Activated CD4-positive, alpha-beta T cell treated with anti-CD3 and anti-CD28 coated beads, Interleukin-2, amount 10 ng/mL, durations not matched to agents 24 days and 14 days (primary cell): ENCODE data around the gene MYH15. TPM values are rescaled to one million over a fixed set of nuclear protein-coding genes. Genes with fewer than 3 reads are reported as not detected.

Experiments used
- DNase-seq: peaks from one replicate; pipeline ENCODE4 v3.0.0; 2022
- H3K27ac Mint-ChIP-seq: one replicate; pipeline ENCODE4 v1.8.0; 2022; ENCODE audit warnings: mild to moderate bottlenecking, mixed read lengths
- H3K27me3 Mint-ChIP-seq: one replicate; pipeline ENCODE4 v1.8.0; 2022; ENCODE audit warnings: mixed read lengths
- H3K36me3 Mint-ChIP-seq: one replicate; pipeline ENCODE4 v1.8.0; 2022; ENCODE audit warnings: low read depth, mild to moderate bottlenecking, mixed read lengths
- H3K4me1 Mint-ChIP-seq: one replicate; pipeline ENCODE4 v1.8.0; 2021; ENCODE audit warnings: mixed read lengths
- H3K4me3 Mint-ChIP-seq: one replicate; pipeline ENCODE4 v1.8.0; 2022; ENCODE audit warnings: mild to moderate bottlenecking, moderate library complexity, mixed read lengths
- H3K9me3 Mint-ChIP-seq: one replicate; pipeline ENCODE4 v1.8.0; 2021; ENCODE audit warnings: mixed read lengths
- intact Hi-C: fragments of 100-400 bp; cut with micrococcal nuclease; formaldehyde crosslinking; loops from one replicate; pipeline ENCODE4 v1.15.1; 2023
- total RNA-seq: library from RNA; stranded (reverse); gene quantifications from 2 replicates; pipeline ENCODE4 v1.2.3, GENCODE V29; 2022

MYH15 gene
- total RNA-seq, 1 donor from 2014 or later = 0.12 TPM

DNA sequence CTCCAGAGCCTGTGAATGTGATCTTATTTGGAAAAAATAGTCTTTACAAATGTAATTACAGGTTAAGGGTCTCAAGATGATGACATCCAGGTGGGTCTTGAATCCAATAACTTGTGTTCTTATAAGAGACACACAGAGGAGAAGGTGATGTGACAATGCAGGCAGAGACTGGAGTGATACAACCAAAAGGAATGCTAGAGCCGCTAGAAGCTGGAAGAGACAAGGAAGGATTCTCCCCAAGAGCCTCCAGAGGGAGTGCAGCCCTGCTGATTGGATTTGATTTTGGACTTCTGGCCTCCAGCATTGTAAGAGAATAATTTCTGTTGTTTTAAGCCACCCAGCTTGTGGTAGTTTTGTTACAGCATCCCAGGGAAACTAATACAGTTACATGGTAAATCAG, 9.7 kb downstream of the MYH15 start:
- H3K4me1 Mint-ChIP-seq = no peaks in the 10 kb centered on the region
- H3K27ac Mint-ChIP-seq = no peak overlapping the region
- no peaks in the 10 kb centered on the region for H3K9me3 Mint-ChIP-seq
- no peak for DNase-seq
- no peak overlapping the region for H3K4me3 Mint-ChIP-seq
- no peaks in the 10 kb centered on the region for H3K36me3 Mint-ChIP-seq
- H3K27me3 Mint-ChIP-seq = peaks cover 4% of the 10 kb centered on the region
- intact Hi-C loops = no loop called here

DNA sequence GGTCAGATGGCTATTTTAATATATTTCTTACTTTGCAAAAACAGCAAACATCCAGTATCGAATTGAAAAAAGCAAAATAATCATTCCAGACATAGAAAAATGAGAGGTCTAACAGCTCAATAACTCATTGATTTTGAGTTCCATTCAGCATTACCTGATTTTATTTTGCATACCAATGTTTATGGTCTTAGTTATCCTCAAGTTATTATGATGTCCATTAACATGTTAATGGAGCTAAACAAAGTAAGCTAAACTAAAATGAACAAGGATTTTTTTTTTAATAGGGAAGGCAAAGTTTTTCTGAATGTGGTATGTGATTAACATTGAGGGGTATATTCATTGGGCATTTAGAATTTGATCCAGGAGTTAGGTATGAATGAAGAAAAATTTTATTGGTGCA, 13.1 kb downstream of the MYH15 start:
- intact Hi-C loops = no loop called here
- Mint-ChIP-seq H3K9me3 (no peaks in the 10 kb centered on the region), H3K27ac (no peak overlapping the region), H3K4me3 (no peak overlapping the region), H3K4me1 (no peaks in the 10 kb centered on the region), H3K27me3 (no peaks in the 10 kb centered on the region), H3K36me3 (no peaks in the 10 kb centered on the region)
- DNase-seq = no peak

DNA sequence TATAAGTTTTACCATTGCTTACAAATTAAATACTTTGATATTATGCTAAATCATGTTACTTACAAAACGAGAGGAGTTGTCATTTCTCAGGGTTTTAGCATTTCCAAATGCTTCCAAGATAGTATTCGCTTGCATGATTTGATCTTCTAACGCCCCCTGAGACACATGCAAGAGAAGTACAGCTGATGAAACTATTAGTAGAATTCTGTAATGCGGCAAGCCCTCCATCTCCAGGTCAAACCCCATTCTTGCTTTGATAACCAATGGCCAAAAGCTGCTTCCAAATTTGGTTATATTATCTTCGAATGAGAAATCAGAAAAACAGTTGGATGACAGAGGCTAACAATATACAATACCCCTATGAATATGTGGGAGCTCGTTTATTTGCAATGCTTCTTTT, 14.7 kb downstream of the MYH15 start:
- H3K9me3 Mint-ChIP-seq = no peaks in the 10 kb centered on the region
- H3K36me3 Mint-ChIP-seq = no peaks in the 10 kb centered on the region
- no peak overlapping the region for H3K27ac Mint-ChIP-seq
- intact Hi-C loops = no loop called here
- no peak for DNase-seq
- no peak overlapping the region for H3K4me3 Mint-ChIP-seq
- no peaks in the 10 kb centered on the region for H3K4me1 Mint-ChIP-seq
- peaks cover 6% of the 10 kb centered on the region for H3K27me3 Mint-ChIP-seq

DNA sequence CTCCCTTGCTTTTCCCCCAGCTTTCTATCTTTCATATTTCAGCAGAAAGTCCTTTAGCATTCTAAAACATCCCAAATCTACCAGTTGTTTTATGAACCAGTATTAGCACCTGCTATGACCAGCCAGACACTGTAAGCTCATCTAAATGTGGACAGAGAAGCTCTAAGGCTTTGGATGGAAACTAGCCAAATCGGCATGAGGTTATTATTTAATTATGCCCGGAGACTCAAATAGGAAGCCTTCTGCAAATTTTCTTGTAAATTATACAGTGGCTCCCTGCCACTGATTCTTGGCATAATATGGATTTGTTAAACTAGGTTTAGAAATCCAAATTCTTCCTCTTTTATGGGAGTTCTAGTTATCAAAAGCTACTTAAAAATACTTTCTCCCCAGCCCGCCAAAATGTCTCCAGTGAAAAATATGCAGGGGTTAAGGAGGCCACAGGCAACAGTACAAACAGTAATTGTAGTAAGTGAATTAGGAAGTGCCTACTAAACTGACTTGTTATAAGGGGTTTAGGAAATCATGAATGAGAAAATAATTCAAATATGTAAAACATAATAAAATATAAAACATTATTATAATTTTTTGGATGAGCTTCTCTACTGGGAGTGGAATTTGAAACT, 15.4 kb downstream of the MYH15 start:
- intact Hi-C loops = loop anchor here (5.0 kb wide), 1 partner anchor 37 kb away; no protein-coding TSS in a partner anchor
- H3K36me3 Mint-ChIP-seq = no peaks in the 10 kb centered on the region
- H3K27me3 Mint-ChIP-seq = peaks cover 6% of the 10 kb centered on the region
- DNase-seq = no peak
- no peak overlapping the region for H3K27ac Mint-ChIP-seq
- H3K4me3 Mint-ChIP-seq = no peak overlapping the region
- no peaks in the 10 kb centered on the region for H3K9me3 Mint-ChIP-seq
- no peaks in the 10 kb centered on the region for H3K4me1 Mint-ChIP-seq

DNA sequence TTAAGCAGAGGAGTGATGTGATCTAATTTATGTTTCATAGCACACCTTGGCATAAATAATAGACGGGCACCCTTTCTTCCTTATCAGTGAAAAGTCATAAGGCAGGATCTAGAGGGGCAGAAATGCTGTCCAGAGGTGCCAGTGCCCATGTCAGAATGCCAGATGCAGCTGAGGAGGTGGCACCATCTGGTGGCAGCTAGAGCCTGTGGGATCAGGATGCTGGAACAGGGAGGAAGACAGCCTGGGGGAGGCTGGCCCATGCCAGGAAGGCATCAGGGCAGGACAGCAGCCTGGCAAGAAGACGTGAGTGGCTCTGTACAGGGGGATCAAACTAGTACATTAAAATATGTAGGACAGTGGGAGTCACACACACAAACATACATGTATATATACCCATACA, 16.5 kb downstream of the MYH15 start:
- H3K4me3 Mint-ChIP-seq = no peak overlapping the region
- intact Hi-C loops = loop anchor here (5.0 kb wide), 1 partner anchor 38 kb away; no protein-coding TSS in a partner anchor
- H3K4me1 Mint-ChIP-seq = peaks cover 2% of the 10 kb centered on the region
- no peak overlapping the region for H3K27ac Mint-ChIP-seq
- peaks cover 6% of the 10 kb centered on the region for H3K27me3 Mint-ChIP-seq
- no peaks in the 10 kb centered on the region for H3K36me3 Mint-ChIP-seq
- DNase-seq = no peak
- H3K9me3 Mint-ChIP-seq = no peaks in the 10 kb centered on the region

DNA sequence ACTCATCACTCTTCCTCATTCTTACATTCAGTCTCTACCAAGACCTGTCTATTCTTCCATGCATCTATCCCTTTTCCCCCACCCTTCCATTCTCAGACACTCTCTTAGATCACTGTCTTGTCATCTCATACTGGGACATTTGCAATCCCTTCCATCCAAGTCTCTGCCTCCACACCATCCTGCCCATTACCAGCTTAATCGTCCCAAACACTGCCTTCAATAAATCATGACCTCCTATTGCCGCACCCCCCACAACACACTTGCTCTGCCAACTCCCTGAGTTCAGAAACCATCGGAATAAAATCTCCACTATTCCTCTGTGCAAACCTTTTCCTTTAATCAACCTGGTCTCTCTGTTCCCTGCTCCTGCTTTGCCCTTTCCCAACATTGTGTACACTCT, 18.9 kb downstream of the MYH15 start:
- Mint-ChIP-seq H3K27me3 (peaks cover 10% of the 10 kb centered on the region), H3K9me3 (no peaks in the 10 kb centered on the region), H3K4me3 (no peak overlapping the region), H3K4me1 (peaks cover 2% of the 10 kb centered on the region), H3K27ac (no peak overlapping the region), H3K36me3 (no peaks in the 10 kb centered on the region)
- DNase-seq = no peak
- intact Hi-C loops = loop anchor here (5.0 kb wide), 1 partner anchor 41 kb away; no protein-coding TSS in a partner anchor

DNA sequence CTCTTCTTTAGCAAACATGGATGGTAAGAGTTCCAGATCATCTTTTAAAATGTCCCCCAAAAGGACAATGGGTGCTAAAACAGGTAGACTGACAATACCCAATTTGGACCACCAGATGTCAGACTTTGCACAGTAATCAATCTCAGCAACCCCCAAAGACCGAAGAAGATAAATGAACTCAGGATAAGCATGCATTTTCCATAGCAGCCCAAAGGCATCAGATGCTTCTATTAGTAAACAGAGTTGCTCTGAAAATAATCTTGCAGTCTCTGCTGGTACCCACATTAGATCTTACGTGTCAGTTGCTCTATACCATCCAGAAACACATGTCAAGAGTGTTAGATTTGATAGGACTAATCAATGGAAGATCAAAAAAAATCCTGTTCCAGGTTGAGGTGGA, 20.6 kb downstream of the MYH15 start:
- intact Hi-C loops = loop anchor here (1.0 to 5.0 kb wide), 6 partner anchors 43 to 593 kb away; no protein-coding TSS in a partner anchor
- no peaks in the 10 kb centered on the region for H3K36me3 Mint-ChIP-seq
- H3K4me3 Mint-ChIP-seq = no peak overlapping the region
- no peak overlapping the region for H3K27ac Mint-ChIP-seq
- no peaks in the 10 kb centered on the region for H3K9me3 Mint-ChIP-seq
- peak; percentile 81 for DNase-seq
- H3K27me3 Mint-ChIP-seq = peaks cover 13% of the 10 kb centered on the region
- peaks cover 2% of the 10 kb centered on the region for H3K4me1 Mint-ChIP-seq

DNA sequence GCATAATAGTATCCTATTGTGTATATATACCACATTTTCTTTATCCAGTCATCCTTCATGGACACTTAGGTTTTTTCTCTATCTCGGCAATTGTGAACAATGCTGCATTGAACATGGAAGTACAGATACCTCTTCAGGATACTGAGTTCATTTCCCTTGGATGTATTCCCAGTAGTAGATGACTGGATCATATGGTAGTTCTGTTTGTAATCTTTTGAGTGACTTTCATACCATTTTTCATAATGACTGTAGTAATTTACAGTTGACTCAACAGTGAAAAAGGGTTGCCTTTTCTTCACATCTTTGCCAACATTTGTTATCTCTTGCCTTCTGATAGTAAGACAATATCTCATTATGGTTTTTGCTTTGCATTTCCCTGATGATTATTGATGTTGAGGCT, 21.8 kb downstream of the MYH15 start:
- Mint-ChIP-seq H3K27me3 (peaks cover 14% of the 10 kb centered on the region), H3K4me1 (peaks cover 2% of the 10 kb centered on the region), H3K36me3 (no peaks in the 10 kb centered on the region), H3K27ac (no peak overlapping the region), H3K4me3 (no peak overlapping the region), H3K9me3 (no peaks in the 10 kb centered on the region)
- intact Hi-C loops = loop anchor here (1.0 to 5.0 kb wide), 5 partner anchors 64 to 594 kb away; no protein-coding TSS in a partner anchor
- DNase-seq = no peak

DNA sequence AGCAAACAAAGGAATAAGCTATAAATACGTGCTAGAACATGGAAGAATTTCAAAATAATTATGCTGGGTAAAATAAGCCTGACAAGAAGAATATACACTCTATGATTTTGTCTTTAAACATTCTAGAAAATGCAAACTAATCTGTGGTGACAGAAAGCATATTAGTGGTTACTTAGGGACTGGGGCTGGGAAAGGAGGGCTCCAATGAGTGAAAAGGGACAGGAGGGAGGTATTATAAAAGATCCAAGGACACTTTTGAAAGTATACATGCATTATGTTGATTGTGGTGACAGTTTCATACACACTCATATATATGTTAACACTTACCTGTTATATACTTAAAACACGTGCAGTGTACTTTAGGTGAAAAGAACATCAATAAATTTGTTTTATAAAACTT, 23.0 kb downstream of the MYH15 start:
- no peaks in the 10 kb centered on the region for H3K9me3 Mint-ChIP-seq
- DNase-seq = no peak
- intact Hi-C loops = loop anchor here (5.0 kb wide), 1 partner anchor 175 kb away; no protein-coding TSS in a partner anchor
- H3K36me3 Mint-ChIP-seq = no peaks in the 10 kb centered on the region
- peaks cover 14% of the 10 kb centered on the region for H3K27me3 Mint-ChIP-seq
- no peak overlapping the region for H3K4me3 Mint-ChIP-seq
- no peak overlapping the region for H3K27ac Mint-ChIP-seq
- H3K4me1 Mint-ChIP-seq = peaks cover 2% of the 10 kb centered on the region

DNA sequence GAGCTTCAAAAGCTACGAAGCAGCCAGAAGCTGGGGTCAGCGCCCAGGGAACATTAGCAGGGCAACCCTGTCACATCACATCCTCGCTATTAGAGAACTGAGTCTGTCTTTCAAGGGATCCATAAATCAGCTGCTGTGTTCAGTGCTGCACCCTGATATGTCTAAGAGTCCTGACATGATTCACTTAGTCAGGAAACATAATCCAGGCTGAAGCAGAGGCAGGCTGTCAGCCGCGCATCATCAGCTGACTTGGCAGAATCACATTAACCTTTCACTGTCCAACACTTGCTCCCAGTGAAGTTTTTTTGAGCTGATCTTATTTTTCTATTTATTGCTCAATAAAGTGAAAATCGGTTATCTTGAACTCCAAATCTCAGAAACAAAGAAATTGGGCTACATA, 23.5 kb downstream of the MYH15 start:
- Mint-ChIP-seq H3K4me1 (peaks cover 2% of the 10 kb centered on the region), H3K27ac (no peak overlapping the region), H3K4me3 (no peak overlapping the region), H3K27me3 (peaks cover 14% of the 10 kb centered on the region), H3K9me3 (no peaks in the 10 kb centered on the region), H3K36me3 (no peaks in the 10 kb centered on the region)
- intact Hi-C loops = loop anchor here (5.0 kb wide), 1 partner anchor 175 kb away; no protein-coding TSS in a partner anchor
- no peak for DNase-seq

DNA sequence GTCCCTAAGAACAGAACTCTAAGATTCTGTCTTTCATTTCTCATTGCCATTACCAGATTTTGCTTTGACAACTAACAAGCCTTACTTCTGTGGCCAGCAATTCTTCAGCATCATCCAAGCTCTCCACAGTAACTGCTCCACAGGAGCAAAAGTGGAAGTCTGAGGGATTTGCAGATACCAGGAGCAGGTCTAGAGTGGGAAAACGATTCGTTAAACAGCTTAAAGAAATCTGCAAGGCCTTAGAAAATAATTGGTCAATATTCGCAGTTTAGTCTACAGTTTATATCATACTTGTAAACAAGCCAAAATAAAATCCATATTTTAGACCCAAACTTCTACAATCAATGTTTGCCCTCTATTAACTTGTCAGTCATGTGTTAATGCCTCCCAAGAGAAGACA, 24.1 kb downstream of the MYH15 start:
- Mint-ChIP-seq H3K9me3 (no peaks in the 10 kb centered on the region), H3K4me3 (no peak overlapping the region), H3K27me3 (peaks cover 9% of the 10 kb centered on the region), H3K4me1 (peaks cover 2% of the 10 kb centered on the region), H3K36me3 (no peaks in the 10 kb centered on the region), H3K27ac (no peak overlapping the region)
- DNase-seq = no peak
- intact Hi-C loops = loop anchor here (5.0 kb wide), 1 partner anchor 176 kb away; no protein-coding TSS in a partner anchor

DNA sequence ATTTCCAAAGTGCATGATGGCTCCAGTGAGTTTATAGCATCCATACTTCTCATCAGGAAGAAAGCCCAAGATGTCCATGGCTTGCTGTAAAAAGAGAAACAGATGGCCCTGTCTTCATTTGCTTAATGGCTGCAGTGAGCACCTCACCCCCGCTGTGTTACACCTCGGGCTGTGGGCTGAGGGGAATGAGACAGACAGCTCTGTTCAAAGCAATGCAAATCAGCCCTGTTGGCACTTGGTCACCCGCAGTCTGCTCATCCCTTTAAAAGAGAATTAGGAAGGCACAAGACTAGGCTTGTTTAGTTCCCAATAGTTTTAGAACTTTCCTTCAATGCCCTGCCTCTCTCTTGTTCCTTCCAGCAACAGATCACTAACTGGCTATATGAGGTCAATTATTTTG, 25.2 kb downstream of the MYH15 start:
- Mint-ChIP-seq H3K4me1 (peaks cover 2% of the 10 kb centered on the region), H3K27me3 (peaks cover 8% of the 10 kb centered on the region), H3K4me3 (no peak overlapping the region), H3K27ac (no peak overlapping the region), H3K9me3 (no peaks in the 10 kb centered on the region), H3K36me3 (no peaks in the 10 kb centered on the region)
- DNase-seq = no peak
- intact Hi-C loops = loop anchor here (5.0 kb wide), 1 partner anchor 177 kb away; no protein-coding TSS in a partner anchor

DNA sequence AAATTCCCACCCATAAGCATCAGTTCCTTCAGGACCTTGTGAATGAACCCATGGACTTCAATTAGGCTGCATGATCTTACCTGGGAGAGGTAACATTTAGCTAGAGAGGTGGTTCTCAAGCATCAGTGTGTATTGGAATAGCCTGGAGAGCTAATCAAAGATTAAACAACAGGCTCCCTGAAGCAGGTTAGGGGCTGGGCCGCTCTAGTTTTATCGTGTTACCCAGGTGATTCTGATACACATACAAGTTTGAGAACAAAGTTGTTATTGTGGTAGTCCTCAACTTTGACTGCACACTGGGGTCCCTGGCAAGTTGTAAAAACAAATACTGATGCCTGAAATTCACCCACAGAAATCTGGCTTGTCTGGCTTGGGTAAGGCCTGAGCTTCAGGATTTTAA, 31.2 kb downstream of the MYH15 start:
- Mint-ChIP-seq H3K4me1 (peaks cover 3% of the 10 kb centered on the region), H3K27ac (no peak overlapping the region), H3K4me3 (no peak overlapping the region), H3K27me3 (peaks cover 12% of the 10 kb centered on the region), H3K36me3 (no peaks in the 10 kb centered on the region), H3K9me3 (no peaks in the 10 kb centered on the region)
- intact Hi-C loops = loop anchor here (5.0 kb wide), 2 partner anchors 257 to 552 kb away; partner anchors contain the start of gene IFT57
- no peak for DNase-seq

DNA sequence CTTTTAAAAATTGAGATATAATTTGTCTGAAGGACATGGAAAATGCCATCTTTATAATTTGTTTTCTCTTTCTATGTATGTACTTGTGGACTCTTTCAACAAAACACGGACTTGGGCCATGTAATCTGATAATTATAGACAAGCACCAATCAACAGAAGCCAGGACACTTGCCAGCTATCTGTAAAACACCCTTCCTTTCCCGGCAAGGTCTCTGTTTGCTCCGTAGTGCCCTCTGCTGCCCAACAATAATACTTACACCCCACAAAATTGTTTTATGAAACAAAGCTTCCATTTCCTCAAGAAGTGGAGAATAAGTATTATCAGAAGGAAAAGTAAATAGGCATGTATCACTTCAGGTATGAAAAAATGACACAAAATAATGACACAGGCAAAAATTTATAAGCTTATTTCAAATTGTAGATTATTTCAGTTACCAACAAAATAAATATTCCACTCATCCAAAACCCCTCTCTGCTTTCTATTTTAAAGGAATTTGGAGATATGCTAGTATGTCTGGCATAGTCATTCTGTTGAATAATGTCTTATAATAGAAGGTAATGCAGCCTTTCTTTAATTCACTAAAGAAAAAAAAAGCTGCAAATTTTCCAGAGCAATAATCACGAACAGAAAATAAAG, 32.8 kb downstream of the MYH15 start:
- Mint-ChIP-seq H3K27ac (no peak overlapping the region), H3K27me3 (peaks cover 10% of the 10 kb centered on the region), H3K4me1 (peaks cover 3% of the 10 kb centered on the region), H3K4me3 (no peak overlapping the region), H3K9me3 (no peaks in the 10 kb centered on the region), H3K36me3 (no peaks in the 10 kb centered on the region)
- intact Hi-C loops = loop anchor here (1.0 to 5.0 kb wide), 5 partner anchors 255 to 1241 kb away; partner anchors contain the start of gene IFT57
- peak; percentile 86 for DNase-seq
